Ishikawa (cell line): ENCODE data around the gene CHTF18.

ENCODE experiments used
- CEBPB ChIP-seq: IDR thresholded peaks from 2 replicates; pipeline ENCODE4 v1.6.1; 2012
- CREB1 ChIP-seq: IDR thresholded peaks from 2 replicates; pipeline ENCODE4 v1.6.1; 2012; ENCODE audit warnings: low read depth
- EGR1 ChIP-seq: IDR thresholded peaks from 2 replicates; pipeline ENCODE4 v1.6.1; 2012
- EP300 ChIP-seq: IDR thresholded peaks from 2 replicates; pipeline ENCODE4 v1.6.1; 2012; ENCODE audit warnings: borderline replicate concordance
- FOXM1 ChIP-seq: IDR thresholded peaks from 2 replicates; pipeline ENCODE4 v1.6.1; 2012; ENCODE audit warnings: low read depth, borderline replicate concordance
- NFIC ChIP-seq: IDR thresholded peaks from 2 replicates; pipeline ENCODE4 v1.6.1; 2012
- RAD21 ChIP-seq: IDR thresholded peaks from 2 replicates; pipeline ENCODE4 v1.6.1; 2012; ENCODE audit warnings: low read depth
- REST ChIP-seq: IDR thresholded peaks from 2 replicates; pipeline ENCODE4 v1.6.1; 2012; ENCODE audit warnings: low read depth, mild to moderate bottlenecking
- TAF1 ChIP-seq: IDR thresholded peaks from 2 replicates; pipeline ENCODE4 v1.6.1; 2012; ENCODE audit warnings: low read depth, mild to moderate bottlenecking
- TCF12 ChIP-seq: IDR thresholded peaks from 2 replicates; pipeline ENCODE4 v1.6.1; 2012; ENCODE audit warnings: low read depth
- TEAD4 ChIP-seq: IDR thresholded peaks from 2 replicates; pipeline ENCODE4 v1.6.1; 2012
- USF1 ChIP-seq: IDR thresholded peaks from 2 replicates; pipeline ENCODE4 v1.6.1; 2012
- YY1 ChIP-seq: IDR thresholded peaks from 2 replicates; pipeline ENCODE4 v1.6.1; 2012; ENCODE audit warnings: low read depth
- ZBTB7A ChIP-seq: IDR thresholded peaks from 2 replicates; pipeline ENCODE4 v1.6.1; 2012; ENCODE audit warnings: low read depth
- TF ChIP-seq, protein P1 (sequence below): IDR thresholded peaks from 2 replicates; pipeline ENCODE4 v1.6.1; 2012

The CHTF18 gene

DNA sequence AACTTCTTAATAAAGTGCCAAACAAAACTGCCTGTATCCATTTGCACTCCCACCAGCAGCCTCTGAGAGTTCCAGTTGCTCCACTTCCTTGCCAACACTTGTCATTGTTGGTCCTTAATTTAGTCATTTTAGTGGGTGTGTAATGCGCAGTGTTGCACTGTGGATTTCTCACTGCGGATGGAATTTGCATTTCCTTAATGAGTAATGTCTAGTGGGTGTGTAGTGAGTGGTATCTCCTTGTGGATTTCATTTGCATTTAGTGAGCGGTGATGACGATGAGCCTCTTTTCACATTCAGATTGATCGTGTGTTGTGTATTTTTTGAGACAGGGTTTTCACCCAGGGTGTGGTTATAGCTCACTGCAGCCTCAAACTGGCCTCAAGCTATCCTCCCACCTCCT, 32.0 kb upstream of the CHTF18 start:
- TF ChIP-seq NFIC (no peak), RAD21 (no peak), EP300 (no peak), CREB1 (no peak), TCF12 (no peak), REST (no peak), TAF1 (no peak), YY1 (no peak), USF1 (no peak), TEAD4 (no peak), EGR1 (no peak), CEBPB (no peak), FOXM1 (no peak), ZBTB7A (no peak)
- TF ChIP-seq, protein P1, sequence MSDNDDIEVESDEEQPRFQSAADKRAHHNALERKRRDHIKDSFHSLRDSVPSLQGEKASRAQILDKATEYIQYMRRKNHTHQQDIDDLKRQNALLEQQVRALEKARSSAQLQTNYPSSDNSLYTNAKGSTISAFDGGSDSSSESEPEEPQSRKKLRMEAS: no peak

DNA sequence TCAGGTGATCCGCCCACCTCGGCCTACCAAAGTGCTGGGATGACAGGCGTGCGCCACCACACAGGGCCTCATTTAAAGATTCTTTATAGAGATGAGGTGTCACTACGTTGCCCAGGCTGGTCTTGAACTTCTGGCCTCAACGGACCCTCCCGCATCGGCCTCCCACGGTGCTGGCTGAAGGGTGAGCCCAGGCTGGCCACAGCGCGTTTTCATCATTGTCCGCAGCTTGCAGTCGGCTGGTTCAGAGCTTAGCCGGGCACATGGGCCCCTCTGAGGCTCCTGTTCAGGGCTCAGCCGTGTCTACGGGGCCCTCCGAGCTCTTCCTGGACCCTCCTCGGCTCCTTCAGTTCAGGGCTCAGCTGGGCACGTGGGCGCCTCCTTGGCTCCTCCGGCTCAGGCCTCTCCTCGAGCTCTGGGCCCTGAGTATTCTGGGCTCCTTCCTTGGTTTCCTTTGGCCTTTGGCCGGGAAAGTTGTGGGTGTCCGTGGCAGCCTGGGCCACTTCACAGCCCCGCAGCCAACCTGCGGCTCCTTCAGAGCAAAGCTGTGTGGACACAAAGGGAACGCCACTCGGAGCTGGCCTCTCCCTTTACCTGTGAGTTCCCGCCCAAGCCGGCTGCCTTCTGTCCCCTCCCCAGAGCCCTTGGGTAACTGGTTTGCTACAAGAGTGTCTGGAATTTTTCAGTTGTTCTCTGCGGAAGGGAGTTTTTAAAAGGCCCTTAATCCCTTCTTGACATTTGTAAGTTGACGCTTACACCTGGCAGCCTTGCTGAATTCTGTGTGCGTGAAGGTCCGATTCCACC, 29.1 kb upstream of the CHTF18 start:
- TF ChIP-seq TCF12 (no peak), REST (no peak), TEAD4 (no peak), FOXM1 (no peak), EP300 (no peak), ZBTB7A (no peak)
- TF ChIP-seq, protein P1: no peak

GRCh38 chr16:760065-760464, 28.4 kb upstream of the CHTF18 start:
- no peak for TF ChIP-seq TAF1
- 0 out of 2 replicates have a peak, but pooled peaks have one; percentile 34 for TF ChIP-seq ZBTB7A

DNA sequence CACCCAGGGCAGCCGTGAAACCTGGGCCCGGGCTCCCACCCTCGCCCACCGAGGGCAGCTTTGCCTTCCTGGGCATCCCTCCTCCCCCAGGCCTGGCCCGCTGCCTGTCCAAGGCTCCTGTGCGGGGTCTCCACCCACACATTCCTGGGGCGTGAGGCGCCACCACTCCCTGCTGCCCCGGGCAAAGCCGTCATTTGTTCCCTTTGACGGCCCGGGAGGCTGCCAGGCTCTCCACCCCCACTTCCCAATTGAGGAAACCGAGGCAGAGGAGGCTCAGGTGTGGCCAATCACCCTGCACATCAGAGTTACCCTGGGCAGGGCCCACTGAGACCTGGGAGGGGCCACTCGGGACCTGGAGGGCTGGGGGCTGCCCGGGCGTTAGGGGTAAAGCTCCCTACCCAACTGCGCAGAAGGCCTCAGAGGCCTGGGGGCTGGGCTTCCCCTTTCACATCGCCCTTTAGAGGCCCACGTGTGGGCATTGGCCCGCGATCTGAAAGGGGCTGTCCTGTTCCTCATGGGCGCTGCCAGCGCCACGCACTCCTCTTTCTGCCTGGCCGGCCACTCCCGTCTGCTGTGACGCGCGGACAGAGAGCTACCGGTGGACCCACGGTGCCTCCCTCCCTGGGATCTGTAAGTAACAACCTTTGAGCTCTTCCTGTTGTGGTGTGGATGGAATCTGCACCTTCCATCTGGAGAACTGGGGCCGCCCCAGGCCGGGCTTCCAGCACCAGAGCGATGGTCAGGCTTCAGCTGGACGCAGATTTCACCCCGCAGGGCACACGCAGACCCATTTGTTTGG, 27.7 kb upstream of the CHTF18 start, which contains the start of gene MSLN:
TSS of gene MSLN (plus strand) at position 190 of the 799 bp plus-strand sequence. CDS start 1,947 bp downstream, outside the sequence.
- TF ChIP-seq EP300: no peak
- TF ChIP-seq EGR1: peak; percentile 44; the same call in 1 of the 2 replicates
- peak; percentile 62 for TF ChIP-seq TEAD4
- TF ChIP-seq, protein P1: 0 out of 2 replicates have a peak, but pooled peaks have one; percentile 9

DNA sequence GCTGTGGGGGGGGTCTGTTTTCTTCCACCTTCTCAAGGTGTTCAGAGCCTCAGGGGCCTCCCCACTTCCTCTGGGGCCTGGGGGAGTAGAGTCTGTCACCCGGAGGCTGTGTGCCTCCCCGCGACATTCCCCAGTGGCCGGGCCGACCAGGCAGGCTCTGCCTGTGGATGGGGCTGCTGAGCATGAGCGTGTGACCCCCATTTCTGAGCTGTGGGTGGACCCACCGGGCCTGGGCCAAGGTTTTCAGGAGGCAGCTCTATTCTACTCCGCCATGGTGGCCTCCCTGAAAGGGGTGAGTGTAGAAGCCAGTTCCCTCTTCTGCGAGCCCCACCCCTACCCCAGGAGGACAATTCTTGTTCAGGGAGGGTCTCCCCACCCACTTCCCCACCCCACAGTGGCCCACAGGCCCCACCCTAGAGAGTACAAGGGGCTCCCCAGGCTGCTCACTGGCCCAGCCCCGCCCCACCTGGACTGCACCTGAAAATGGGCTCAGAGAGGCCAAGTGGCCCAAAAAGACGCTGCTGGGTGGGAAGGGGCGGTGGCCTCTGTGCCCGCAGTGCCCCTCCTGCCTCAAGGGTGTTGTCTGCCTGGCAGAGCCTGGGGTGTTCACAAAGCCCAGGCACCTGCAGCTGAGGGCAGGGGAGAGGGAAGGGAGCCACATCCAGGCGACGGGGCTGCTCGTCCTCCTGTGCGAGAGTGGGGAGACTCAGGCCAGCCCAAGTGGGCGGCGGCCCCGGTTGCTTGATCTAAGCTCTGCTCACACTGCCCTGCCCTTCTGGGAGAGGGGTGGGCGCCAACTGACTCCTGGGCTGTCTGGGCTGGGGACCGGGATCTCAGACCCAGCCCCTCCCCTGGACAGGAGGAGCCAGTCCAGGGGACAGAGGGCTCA, 26.6 kb upstream of the CHTF18 start:
- TF ChIP-seq RAD21 (no peak), USF1 (no peak), EP300 (no peak), TAF1 (no peak), EGR1 (no peak), FOXM1 (no peak)
